HG03095 (cell line): Measurements from ENCODE around the gene RAB36.
"Not testable (repeated sequence)": the region's sequence is repeated elsewhere in the genome, so short reads cannot be mapped to it uniquely, and the experiment has no call there.

Experiments
- ATAC-seq: cut with Tn5 transposase; IDR thresholded peaks from one replicate; pipeline ENCODE4 v1.9.1; 2021; ENCODE audit warnings: moderate library complexity; ENCODE audit not compliant: unreplicated experiment

The RAB36 gene

DNA sequence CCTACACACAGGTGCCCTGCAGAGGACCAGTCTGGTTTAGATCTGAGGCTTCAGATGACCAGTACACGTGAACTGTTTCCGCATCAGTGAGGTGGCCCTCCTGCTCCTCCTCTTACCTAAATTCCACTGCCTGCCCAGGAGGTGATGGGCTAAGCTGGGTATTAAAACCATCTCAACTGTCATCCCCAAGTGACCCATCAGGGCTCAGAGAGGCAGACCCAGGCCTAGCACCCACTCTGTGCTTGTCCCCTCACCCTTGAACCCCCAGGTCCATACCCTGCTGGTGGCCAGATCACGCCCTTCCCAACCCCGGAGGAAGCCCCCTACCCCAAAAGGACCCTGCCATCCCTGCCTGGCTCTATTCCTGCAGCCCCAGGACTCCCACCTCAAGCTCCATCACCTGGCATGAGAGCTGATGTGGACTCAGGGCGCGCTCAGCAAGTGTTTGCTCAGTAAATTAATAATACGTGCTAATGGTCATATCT is 24.8 kb upstream of the RAB36 start:
- ATAC-seq, result no peak

DNA sequence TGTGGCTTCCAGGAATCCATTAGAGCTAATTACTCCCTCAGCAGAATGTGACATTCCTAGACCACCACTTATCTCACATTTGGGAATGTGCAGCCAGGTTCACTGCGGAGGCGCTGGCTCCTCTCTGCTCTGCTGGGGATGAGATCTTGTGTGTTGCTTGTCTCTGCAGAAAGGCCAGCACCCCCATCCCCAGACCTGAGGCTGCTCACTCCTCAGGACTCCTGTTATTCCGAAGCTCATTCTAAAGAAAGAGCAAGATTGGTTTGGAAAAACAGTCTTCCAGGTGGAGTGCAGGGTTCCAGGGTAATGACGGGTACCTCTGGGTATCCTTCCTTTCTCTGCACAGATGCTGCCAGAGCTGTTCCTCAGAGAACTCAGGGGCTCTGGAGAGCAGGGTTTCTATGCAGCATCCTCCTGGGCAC is 24.3 kb upstream of the RAB36 start:
- ATAC-seq, result no peak

DNA sequence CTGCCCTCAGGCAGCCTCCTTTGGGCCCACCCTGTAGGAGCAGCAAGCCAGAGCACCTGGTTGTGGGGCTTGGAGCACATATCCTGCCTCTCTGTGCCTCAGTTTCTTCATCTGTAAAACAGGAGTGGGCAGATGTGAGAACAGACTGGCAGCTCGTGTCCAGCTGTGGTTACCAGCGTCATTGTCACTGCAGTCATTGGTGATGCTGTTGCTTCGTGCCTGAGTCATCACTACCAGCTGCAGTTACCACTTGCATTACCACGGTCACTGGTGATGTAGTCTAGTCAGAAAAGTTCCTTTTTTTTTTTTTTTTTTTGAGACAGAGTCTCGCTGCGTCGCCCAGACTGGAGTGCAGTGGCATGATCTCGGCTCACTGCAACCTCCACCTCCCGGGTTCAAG is 23.9 kb upstream of the RAB36 start:
- no peak for ATAC-seq

DNA sequence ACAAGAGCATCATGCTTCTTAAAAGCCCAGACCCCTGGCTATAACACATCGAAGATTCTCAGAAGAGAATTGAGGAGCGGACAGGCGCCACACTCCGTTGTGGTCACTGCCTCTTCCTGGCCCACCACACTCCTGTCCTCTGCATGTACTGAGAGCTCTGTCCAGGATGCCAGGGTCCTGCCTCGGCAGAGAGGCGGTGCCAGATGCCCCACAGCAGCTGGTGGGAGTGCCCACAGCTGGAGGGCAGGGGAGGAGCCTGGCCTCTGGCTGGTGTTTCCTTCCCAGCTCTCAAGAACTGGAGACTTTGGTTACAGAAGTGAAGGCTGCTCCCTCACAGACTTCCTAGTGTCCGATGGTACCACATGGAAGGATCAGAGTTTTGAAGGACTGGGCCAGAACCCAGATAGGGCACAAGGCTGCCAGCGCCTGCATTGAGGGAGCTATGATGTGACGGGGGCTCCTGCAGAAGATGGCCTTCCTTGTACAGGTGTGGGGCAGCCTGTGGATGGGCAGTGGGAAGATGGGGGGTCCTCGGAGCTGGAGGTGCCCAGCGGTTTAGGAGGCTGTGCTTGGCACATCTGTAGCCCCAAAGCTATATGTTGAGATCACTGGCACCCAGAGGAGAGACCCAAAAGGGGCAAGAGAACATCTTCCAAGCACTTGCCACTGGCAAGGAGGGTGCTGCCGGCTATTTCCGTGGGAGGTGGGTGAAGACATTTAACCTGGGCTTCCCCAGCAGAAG is 22.9 kb upstream of the RAB36 start:
- ATAC-seq, result no peak

DNA sequence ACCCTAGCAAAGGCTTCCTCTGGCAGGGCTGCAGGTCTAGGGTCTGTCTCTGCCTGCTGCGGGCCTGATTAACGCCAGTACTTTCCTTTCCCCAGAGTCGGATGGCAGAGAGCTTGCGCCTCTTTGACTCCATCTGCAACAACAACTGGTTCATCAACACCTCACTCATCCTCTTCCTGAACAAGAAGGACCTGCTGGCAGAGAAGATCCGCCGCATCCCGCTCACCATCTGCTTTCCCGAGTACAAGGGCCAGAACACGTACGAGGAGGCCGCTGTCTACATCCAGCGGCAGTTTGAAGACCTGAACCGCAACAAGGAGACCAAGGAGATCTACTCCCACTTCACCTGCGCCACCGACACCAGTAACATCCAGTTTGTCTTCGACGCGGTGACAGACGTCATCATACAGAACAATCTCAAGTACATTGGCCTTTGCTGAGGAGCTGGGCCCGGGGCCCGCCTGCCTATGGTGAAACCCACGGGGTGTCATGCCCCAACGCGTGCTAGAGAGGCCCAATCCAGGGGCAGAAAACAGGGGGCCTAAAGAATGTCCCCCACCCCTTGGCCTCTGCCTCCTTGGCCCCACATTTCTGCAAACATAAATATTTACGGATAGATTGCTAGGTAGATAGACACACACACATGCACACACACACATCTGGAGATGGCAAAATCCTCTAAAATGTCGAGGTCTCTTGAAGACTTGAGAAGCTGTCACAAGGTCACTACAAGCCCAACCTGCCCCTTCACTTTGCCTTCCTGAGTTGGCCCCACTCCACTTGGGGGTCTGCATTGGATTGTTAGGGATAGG is 22.1 kb upstream of the RAB36 start:
- no peak for ATAC-seq

DNA sequence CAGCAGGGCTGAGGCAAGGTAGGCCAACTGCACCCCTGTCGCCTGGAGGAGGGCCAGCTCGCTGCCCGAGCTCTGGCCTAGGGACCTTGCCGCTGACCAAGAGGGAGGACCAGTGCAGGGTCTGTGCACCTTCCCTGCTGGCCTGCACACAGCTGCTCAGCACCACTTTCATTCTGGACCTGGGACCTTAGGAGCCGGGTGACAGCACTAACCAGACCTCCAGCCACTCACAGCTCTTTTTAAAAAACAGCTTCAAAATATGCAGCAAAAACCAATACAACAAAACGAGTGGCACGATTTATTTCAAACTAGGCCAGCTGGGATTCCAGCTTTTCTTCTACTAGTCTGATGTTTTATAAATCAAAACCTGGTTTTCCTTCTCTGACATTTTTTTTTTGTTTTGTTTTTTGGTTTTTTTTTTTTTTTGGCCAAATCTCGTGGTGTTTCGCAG is 21.4 kb upstream of the RAB36 start:
- ATAC-seq, result no peak

DNA sequence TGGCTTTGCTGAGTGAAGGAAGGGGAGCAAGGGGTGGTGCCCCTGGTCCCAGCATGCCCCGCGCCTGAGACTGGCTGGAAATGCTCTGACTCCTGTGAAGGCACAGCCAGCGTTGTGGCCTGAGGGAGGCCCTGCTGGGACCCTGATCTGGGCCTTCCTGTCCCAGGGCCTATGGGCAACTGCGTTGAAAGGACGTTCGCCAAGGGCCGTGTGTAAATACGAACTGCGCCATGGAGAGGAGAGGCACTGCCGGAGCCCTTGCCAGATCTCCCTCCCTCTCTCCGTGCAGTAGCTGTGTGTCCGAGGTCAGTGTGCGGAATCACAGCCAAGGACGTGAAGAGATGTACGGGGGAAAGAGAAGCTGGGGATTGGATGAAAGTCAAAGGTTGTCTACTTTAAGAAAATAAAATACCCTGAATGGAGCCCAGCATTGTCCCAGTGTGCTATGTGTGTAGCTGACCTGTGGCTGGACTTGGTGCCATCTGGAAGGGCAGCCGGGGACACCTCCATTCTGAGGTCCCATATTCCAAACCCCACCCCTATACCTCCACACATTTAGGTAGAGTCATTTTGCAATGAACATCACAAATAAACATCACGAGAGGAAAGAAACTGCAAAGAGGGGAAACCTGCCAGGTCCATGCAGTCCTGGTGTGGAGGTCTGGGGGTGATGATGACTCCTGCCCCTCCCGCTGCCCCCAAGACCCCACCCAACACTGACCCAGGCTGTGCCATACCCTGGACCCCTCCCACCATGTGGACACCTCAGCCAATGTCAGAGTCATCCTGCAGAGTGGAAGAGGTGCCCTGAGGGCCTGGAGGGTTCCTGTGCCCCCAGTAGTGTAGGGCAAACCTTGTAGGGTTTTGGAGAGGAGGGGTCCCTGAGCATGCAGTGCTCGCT is 20.4 kb upstream of the RAB36 start:
- no peak for ATAC-seq

DNA sequence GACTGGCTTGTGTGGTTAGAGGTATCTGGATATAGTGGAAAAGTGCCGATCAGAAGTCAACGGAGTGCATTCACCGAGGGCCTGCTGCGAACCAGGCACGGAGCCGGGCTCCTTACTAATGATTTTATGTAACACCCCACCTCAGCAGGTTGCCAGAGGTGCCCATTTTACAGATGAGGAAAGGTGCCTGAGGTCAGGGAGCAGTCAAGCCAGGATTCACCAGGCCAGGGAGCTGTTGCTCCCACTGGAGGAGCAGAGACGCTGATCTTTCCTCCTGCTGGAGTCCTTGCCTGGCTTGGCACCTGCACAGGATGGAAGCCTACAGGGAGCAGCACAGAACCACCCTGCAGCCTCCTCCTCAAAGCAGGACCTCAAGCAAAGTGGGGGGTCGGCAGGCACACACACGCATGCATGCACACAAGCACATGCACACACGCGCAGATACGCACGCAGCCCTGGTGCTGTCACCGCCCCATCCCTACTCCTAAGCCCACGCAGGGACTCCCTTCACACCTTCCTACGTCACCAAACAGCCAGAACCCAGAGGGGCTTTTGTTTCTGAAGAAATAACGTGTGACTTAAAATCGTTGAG is 19.7 kb upstream of the RAB36 start:
- ATAC-seq, result no peak

DNA sequence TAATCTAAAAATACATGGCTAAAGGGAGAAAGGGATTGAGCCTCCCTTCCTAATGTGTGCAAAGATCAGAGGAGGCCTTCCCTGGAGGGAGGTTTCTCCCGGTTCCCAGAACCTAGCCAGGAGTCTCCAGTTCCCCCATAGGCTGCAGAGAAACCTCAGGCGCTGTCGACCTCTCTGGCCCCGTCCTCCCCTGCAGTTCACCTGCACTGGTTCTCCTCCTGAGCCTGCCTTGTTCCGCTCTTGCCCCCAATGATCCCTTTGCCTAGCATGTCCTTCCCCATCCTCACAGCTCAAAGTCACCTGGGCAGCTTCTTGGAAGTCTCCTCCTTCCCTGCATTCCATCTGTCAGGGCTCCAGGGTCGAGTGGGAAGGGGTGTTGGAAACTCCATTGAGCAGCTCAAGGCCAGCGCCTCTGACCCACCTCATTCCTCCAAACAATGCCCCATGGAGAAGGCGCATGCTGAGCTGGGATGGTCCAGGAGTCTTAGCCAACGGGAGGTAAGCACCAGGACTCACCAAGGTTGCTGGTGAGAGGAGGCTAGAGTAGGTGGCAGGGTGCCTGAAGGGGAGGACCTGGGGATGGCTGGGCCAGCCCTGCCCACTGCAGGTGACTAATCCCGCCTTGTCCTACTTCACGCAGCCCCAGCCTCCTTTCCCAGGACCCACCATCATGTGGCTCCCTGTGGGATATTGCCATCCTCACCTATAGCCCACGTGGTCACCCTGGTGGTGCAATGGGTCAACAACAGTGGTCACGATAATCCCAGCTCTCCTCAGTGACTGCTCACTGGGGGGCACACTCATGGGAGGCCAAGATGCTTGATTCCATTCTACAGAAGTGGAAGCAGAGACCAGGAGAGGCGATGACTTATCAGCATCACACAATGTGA is 18.9 kb upstream of the RAB36 start:
- ATAC-seq, result no peak

DNA sequence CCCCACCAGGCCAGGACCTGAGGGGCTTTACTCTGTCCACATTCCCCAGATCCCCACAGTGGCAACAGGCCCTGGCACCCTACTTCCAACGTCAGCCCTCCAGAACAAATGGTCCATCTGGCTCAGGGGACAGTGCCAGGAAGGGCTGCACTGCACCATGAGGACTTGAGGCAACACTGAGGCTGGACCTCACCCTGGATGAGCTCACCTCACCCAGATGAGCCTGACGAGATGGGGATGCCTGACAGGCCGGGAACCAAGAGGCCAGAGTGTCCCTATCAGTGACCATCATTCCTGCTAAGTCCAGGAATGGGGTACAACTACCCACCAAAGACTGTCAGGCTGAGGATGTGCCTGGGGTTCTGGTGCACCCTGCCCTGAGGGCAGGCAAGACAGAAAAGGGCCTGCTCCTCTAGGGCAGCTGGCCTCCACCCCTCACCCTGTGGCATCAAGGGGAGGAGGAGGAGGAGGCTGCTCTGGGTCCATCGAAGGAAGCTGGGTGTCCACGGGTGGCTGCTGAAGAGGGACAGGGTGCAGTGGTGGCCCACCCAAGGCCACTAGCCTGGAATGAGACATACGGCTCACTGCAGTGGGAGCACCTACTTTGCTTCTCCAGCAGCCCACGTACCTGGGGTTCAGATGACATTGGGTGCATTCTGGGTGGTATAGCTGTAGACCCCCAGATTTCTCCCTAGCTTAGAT is 18.1 kb upstream of the RAB36 start:
- no peak for ATAC-seq

DNA sequence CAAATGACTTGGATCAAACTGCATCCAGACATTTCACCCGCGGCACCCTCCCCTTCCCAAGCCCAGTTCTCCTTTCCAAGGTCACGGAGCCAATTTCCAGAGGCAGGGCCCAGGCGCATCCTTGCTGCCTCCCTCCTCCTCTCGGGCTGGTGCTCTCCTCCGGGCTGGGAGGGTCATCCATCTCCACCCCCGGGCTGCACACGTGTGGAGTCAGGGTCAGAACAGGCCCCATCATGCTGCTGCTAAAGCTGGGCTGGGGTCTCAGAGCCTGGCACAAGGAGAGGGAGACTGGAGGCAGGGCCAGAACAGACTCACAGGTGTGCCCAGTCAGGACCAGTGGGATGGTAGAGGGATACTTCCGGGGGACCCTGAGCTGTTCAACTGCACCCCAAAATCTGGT is 17.5 kb upstream of the RAB36 start:
- ATAC-seq, result no peak

DNA sequence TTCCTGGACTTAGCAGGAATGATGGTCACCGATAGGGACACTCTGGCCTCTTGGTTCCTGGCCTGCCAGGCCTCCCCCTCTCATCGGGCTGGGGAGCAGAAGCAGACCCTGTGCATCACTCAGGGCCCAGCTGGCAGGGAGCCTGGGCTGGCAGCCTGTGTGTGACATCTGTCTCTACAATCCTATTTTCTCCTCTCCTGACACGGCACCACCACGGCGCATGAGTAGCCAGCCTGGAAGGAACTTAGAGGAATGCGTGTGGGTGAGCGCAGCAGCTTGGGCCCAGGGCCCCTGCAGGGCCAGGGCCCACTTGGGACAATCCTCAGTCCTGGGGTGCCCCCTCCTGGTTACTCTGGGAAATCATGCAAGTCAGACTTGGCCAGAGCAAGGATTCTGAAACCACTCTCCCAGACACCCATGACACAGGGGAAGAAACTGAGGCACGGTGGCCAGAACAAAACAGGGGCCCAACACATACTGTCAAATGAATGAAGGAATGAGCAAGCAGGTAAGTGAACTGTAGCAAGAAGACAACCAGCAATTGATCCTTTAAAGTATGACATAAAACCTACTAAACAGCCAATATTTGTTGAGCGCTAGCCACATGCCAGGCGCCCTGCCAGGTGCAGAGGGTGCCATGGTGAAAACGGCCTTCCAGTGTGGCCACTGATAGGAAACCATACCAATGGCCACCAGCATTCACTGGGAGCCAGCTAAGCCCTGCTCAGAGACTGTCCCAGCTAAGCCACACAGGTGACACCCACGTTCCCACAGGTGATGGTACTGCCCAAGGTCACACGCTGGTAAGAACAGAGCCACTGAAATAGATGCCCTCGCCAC is 16.8 kb upstream of the RAB36 start:
- no peak for ATAC-seq

DNA sequence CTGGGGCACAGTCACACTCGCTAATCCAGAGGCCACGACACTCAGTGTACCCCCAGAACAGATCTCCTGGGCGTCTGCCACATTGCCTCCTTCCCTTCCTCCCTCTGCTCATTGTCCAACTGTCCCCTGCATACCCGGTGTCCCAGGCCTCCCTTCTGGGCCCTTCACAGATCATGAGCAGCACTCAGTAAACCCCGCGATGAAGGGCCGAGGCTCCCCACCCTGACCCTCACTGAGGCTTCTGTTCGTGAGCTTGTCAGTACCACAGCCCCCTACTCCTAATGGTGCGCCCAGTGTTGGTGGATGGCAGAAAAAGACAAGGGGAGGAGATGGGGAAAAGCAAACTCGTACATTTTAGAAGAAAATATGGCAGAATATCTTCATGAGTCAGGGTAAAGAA is 16.1 kb upstream of the RAB36 start:
- no peak for ATAC-seq

DNA sequence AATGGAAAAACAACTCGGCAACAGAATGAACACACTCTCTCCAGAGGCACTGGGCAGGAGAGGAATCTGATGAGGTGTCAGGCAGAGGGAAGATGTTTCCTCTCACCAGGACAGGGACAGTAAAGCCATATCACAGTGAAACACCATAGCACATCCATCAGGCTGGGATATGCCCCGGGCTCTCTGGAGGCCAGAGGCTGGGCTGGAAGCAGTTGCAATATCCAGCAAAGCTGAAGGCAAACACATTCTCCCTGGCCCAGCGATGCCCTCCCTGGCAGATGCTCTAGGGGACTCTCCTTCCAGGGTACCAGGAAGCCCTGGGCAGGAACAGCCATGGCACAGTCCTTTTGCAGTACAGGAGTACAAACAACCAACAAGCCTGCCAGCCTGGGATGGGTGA is 14.6 kb upstream of the RAB36 start:
- no peak for ATAC-seq

DNA sequence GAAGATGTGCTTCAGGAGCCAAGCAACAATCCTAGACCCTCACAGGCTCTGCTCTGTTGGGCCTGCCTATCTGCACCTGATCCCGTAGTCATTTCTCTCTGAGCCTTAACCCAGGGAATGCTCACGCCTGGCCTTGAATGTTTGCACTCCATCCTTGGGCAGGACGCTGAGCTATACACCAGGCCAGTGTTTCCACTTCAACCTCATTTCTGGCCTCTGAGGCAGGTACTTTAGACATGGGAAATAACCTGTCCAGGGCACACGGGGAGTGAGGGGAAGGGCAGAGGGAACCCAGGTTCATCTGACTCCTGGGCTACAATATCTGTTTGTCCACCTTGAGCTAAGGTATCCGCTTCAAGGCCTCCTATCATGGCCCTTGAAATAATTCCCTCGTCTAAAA is 13.3 kb upstream of the RAB36 start:
- no peak for ATAC-seq

DNA sequence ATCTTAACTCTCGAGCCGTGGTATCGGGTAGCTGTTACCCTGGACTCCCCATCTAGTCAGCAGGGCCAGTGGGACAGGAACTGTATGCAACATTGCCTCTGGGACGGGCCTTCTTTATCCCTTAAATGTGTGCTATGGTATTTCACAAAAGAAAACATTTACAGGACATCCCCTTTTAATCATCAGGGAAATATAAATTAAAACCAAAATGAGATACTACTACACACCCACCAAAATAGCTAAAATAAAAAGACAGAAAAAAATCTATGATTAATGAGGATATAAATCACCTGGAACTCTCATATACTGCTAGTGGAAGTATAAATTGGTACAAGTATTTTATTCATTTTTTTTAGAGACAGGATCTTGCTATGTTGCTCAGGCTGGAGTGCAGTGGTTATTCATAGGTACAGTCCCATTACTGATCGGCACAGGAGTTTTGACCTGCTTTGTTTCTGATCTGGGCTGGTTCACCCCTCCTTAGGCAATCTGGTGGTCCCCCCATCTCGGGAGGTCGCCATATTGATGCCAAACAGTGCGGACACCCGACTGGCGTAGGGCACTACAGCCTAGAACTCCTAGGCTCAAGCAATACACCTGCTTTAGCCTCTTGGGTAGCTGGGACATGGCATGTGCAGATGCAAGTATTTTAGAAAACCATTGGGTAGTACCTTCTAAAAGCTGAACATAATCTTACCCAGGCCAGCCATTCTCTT is 12.7 kb upstream of the RAB36 start:
- no peak for ATAC-seq

DNA sequence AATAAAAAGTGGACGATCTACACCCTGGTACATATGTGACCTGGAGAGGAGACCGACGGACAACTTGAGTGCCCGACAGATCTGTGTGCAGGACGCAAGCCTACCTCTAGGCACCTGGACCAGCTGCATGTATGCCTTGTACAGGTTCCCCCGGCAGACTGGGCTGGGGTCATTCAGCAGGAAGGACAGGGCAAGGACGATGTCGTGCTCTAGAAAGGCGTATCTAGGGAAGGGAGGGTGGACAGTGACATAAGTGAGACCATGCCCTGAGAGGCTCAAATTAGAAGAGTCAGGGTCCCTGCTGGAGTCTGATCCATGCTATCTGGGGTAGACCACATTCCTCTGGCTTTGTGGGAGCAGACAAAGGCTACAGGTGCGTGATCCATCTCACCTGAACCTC is 11.4 kb upstream of the RAB36 start:
- no peak for ATAC-seq

DNA sequence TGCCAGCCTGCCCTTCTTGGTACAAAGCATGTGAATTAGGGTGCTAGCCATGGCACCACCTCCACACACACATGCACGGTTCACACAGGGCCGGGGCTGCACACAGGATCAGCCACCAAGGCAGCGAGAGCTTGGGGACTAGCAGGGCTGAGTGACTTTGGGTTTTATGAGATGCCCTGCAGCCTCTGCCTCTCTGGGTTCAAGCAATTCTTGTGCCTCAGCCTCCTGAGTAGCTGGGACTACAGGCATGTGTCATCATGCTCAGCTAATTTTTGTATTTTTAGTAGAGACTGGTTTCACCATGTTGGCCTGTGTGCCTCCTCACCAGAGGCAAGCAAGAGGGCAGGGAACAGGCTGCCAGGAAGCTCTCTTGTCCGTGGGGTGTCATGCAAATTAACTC is 8.3 kb upstream of the RAB36 start:
- ATAC-seq, result not testable (repeated sequence)
